Stimulated activated naive CD8-positive, alpha-beta T cell treated with anti-CD3 and anti-CD28 coated beads, Interleukin-15, Interleukin-2, amounts not matched to agents 100 U/mL and 50 U/mL, for 24 hours (primary cell): ENCODE data around the gene ZFP28.
A peak's percentile ranks its signal among the peaks of the same experiment; 100 is the strongest.

Experiments
- ATAC-seq: fragments of 150-1000 bp; cut with Tn5 transposase; one replicate; pipeline ENCODE4 v1.10.0; 2021
- DNase-seq: peaks from one replicate; pipeline ENCODE4 v3.0.0; 2021

Gene ZFP28

DNA sequence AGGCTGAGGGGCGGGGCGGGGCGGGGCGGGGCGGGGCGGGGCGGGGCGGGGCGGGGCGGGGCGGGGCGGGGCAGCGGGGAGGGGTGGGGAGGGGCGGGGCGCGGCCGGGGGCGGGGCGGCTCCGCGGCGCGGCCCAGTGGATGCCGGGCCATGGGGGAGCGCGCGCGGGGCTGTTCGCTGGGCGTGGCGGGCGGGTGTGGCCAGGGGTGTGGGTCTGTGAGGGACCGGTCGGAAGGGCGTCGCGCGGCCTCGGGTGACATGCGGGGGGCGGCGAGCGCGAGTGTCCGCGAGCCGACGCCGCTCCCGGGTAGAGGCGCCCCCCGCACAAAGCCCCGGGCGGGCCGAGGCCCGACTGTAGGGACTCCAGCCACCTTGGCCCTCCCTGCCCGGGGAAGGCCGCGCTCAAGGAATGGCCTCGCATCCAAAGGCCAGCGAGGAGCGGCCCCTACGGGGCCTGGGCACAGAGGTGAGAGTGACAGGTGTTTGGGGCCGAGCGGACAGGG is at the start of gene ZFP28:
TSS of gene ZFP28 (plus strand) at position 188 of the 503 bp plus-strand sequence. CDS start at position 259, 71 bp downstream.
- peak; percentile 76 for DNase-seq
- peak; percentile 76 for ATAC-seq

GRCh38 chr19:56491399-56491798 is 47.3 kb upstream of the ZFP28 start:
- ATAC-seq (no peak), DNase-seq (no peak)

- ATAC-seq (no peak), DNase-seq (no peak)
Measured at GRCh38 chr19:56504581-56504980, 34.2 kb upstream of the ZFP28 start.

DNA sequence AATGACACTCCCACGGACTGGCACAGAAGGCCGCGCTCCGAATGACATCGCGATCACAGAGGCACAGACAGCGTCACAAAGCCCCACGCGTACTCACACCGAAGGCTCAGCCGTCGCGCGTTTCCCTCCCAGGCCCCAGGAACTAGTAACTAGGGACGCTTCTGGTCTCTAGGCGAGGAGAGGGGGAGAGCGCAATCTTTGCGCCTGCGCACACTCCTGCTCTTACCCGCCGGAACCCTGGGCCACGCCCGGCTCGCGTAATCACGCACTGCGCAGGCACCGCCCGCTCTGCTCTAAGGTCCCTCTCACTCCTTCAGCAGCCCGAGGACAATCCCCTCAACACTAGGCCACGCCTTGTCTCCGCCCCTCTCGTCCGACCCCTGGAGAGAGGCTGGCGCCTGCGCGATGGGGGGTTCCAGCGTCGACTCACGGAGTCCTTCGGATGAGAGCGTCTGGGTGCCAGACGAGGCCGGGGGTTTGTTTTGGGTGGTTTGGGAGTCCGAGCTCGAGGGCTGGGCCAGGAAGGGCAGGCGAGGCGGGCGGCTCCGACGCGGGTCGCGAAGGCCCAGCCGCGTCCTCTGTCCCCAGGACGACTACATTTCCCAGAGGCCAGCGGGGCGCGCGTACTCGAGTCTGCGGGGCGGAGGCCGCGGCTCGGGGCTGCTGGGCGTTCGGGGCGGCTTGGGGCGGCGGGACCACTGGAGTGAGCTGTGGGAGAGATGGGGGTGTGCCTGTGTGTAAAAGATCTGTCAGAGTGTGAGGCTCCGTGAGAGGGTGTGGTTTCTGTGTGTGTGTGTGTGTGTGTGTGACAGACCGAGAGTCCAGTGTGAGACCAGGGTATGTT is 31.1 kb upstream of the ZFP28 start, which contains the start of gene ZNF471:
TSS of gene ZNF471 (plus strand) at position 410 of the 844 bp plus-strand sequence. CDS start 3,717 bp downstream, outside the sequence.
- peak; percentile 98 for ATAC-seq

GRCh38 chr19:56508290-56508778 is 30.4 kb upstream of the ZFP28 start:
- no peak for DNase-seq
- no peak for ATAC-seq

More for the DNA sequence above, 31.1 kb upstream of the ZFP28 start, which contains the start of gene ZNF471:
- peak; percentile 84 for DNase-seq

GRCh38 chr19:56525214-56525860 is 13.4 kb upstream of the ZFP28 start:
- no peak for ATAC-seq
- no peak for DNase-seq

DNA sequence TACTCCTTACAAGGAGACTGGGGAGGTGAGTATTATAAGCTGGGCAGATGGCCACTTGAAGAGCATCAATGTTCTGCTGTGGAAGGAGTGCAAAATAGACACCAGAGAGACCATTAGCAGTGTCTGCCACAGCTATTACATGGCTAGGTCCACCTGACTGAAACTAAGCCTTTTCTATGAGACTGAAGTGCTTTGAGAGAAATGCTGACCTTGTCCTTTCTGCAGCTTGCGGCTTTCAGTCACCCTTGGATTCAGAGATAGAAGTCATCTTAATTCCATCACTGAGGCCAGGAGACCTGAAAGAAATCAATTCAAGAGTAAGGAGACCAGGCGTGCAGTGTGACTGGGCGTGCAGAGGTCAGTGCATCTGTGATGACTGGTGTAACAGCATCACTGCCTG is 1.3 kb upstream of the ZFP28 start:
- ATAC-seq = no peak

GRCh38 chr19:56538254-56538760 is 441 bp upstream of the ZFP28 start:
- DNase-seq = peak; percentile 90
- ATAC-seq = peak; percentile 94

More for the DNA sequence above, 1.3 kb upstream of the ZFP28 start:
- DNase-seq = no peak

DNA sequence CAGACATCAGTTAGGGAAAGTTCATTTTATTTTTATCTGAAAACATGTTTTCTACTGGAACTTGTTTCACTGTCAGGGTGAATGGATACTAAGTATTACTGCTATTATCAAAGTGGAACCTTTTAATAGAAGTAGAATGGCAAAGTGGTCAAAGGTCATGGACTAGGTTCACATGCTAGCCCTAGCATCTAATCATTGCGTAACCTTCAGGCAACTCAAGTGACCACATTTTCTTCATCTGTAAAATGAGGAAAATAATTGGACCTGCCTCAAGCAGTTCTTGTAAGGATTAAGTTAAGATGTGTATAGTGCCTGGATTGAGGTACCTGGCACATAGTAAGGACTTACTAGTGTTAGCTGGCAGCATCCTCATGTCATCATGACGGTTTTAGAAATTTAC is 5.0 kb downstream of the ZFP28 start:
- no peak for DNase-seq

GRCh38 chr19:56547535-56547934 is 8.8 kb downstream of the ZFP28 start:
- no peak for DNase-seq
- ATAC-seq = no peak

More for the DNA sequence above, 5.0 kb downstream of the ZFP28 start:
- ATAC-seq = no peak

DNA sequence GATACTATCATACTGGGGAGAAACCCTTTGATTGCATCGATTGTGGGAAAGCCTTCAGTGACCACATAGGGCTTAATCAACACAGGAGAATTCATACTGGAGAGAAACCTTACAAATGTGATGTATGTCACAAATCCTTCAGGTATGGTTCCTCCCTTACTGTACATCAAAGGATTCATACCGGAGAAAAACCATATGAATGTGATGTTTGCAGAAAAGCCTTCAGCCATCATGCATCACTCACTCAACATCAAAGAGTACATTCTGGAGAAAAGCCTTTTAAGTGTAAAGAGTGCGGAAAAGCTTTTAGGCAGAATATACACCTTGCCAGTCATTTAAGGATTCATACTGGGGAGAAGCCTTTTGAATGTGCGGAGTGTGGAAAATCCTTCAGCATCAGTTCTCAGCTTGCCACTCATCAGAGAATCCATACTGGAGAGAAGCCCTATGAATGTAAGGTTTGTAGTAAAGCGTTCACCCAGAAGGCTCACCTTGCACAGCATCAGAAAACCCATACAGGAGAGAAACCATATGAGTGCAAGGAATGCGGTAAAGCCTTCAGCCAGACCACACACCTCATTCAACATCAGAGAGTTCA is 15.6 kb downstream of the ZFP28 start:
- no peak for ATAC-seq

DNA sequence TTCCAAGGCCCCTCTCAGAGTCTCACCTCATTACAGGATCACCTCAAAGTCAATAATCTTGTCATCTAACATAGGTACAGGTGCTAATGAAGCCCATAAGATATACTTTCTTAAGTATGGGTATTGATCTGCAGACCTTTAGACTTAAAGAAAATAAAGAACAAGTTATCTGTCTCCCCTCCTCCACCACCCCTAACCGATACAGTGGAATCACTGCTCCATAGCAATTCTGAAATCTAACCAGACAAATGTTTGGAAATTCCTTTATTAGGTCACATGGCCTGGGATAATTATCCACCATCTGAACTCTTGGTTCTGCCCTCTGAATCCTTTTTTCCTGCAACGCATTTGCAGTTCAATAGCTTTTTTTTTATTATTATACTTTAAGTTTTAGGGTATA is 24.0 kb downstream of the ZFP28 start:
- no peak for ATAC-seq
- DNase-seq = no peak

More for the DNA sequence above, 15.6 kb downstream of the ZFP28 start:
- no peak for DNase-seq

DNA sequence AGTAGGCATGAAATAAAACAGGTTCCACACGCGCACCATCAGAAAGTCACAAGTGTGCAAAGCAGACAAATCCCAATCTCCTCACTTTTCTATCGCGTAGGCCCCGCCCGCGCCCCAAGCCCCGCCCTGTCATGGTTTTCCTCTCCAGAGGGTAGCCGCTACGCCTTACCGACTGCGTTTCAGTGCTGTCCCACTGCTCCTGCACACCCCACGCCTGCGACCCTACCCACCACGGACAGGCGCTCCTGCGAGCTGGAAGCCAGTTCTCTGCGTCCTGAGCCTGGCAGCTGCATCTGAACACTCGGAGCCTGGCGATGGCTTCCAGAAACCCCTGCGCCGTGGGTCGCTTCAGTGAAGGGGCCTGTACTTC is 28.1 kb downstream of the ZFP28 start:
- peak; percentile 50 for ATAC-seq
- peak; percentile 68 for DNase-seq

GRCh38 chr19:56567274-56568120 is 28.7 kb downstream of the ZFP28 start, which contains the start of gene ZNF470:
TSS of gene ZNF470 (plus strand) at chr19:56567468. CDS start at chr19:56570312, 2,844 bp downstream.
- peak; percentile 92 for DNase-seq
- peak; percentile 99 for ATAC-seq

- DNase-seq = no peak
- no peak for ATAC-seq
Measured at GRCh38 chr19:56572589-56572988, 33.8 kb downstream of the ZFP28 start.

DNA sequence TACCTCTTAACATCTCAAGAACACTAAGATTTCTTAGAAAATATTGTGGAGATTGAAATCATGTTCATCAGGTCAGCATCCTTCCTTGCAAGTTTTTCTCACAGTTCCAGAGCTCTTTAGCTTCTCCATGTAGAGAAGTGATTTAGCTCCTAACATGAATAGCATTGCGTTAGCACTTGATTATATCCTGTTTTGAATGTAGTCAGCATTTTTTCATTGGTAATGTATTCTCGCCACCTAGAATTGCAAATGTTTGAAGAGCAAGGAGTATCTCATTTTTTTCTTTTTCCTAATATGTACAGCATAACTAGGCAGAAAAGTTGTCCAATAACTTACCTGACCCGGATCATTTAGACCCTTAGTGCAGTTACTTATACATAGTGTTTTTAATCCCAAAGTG is 35.2 kb downstream of the ZFP28 start:
- DNase-seq (no peak), ATAC-seq (no peak)

DNA sequence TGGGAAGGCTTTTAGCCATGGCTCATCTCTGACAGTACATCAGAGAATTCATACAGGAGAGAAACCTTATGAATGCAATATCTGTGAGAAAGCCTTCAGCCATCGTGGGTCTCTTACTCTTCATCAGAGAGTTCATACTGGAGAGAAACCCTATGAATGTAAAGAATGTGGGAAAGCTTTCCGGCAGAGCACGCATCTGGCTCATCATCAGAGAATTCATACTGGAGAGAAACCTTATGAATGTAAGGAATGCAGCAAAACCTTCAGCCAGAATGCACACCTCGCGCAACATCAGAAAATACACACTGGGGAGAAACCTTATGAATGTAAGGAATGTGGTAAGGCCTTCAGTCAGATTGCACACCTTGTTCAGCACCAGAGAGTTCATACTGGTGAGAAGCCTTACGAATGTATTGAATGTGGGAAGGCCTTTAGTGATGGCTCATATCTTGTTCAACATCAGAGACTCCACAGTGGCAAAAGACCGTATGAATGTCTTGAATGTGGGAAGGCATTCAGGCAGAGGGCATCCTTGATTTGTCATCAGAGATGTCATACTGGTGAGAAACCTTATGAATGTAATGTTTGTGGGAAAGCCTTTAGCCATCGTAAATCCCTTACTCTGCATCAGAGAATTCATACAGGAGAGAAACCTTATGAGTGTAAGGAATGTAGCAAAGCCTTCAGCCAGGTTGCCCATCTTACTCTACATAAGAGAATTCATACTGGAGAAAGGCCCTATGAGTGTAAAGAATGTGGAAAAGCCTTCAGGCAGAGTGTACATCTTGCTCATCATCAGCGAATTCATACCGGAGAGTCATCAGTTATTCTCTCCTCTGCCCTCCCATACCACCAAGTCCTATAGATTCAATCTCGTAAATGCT is 39.2 kb downstream of the ZFP28 start:
- DNase-seq (no peak), ATAC-seq (no peak)

- DNase-seq (no peak), ATAC-seq (no peak)
Measured at GRCh38 chr19:56594446-56594782, 55.7 kb downstream of the ZFP28 start.

GRCh38 chr19:56594783-56595547 is 56.2 kb downstream of the ZFP28 start, which contains the start of gene ZNF71:
TSS of gene ZNF71 (plus strand) at chr19:56595302. CDS start at chr19:56601559, 6,257 bp downstream.
- peak; percentile 94 for ATAC-seq
- peak; percentile 91 for DNase-seq
